ENCODE measurements around the gene SMCO4. TPM values are rescaled to one million over a fixed set of nuclear protein-coding genes. Genes with fewer than 3 reads are reported as not detected.

Gene SMCO4
- total RNA-seq, 1 experiment from 2014 or later, result 18.8 TPM

DNA sequence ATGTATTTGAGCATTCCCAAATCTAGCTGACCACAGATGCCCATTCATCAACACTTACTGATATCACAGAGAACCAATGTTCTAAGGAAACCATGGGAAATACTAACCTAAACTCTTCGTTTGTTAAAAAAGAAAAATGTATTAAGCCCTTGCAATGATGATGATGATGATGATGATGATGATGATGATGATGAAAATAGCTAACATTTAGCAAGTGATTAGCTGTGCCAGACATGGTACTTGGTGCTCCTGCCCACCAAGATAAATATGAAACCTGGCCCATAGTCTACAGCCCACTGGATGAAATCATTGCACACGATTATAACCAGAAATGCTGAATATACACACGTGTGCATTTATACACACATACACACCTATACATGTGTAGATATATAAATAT lies 37.5 kb downstream of the SMCO4 start:
- DNase-seq (ENCODE audit: low read depth), result no peak

DNA sequence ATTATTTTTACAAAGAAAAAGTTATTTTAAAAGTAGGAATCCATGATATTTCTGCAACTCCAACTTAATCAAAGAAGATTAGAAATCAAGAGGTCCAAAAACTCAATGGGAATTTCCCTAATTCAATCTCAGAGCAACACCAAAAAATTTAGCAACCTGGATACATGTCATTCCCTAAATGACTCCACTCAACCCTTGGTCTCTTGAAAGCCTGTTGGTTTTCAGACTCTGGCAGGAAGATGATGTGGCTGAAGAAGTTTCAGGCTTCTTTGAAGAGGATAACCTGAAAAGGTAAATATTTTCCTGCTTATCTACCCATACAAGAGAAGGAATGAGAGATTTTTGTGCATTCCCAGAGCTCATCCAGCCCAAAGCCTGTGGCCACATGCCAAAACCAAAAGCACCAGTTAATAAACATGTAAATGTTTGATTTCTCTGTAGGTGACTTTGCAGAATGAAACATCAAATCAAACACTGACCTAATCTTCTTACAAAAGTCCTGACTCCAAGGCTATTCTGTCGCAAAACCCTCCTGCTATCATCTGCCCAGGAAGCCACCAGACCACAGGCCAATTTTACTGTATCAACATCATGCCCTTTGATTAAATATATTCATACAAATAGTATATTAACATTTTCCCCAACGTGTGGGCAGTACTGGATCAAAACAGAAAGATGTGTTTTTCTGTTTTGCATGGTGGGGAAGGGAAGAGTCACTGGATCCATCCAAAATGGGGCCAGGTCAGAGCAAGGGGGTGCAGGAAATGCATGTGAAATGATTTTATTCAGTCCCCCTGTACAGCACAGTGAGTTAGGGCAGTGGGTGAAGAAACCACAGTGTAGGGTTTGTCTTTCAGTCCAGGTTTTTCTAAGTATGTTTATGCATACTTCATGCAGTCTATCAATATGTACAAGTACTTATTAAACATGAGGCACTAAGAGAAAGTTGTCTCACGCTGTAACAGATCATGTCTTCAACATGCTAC lies 38.8 kb downstream of the SMCO4 start:
- DNase-seq (ENCODE audit: low read depth), result no peak

DNA sequence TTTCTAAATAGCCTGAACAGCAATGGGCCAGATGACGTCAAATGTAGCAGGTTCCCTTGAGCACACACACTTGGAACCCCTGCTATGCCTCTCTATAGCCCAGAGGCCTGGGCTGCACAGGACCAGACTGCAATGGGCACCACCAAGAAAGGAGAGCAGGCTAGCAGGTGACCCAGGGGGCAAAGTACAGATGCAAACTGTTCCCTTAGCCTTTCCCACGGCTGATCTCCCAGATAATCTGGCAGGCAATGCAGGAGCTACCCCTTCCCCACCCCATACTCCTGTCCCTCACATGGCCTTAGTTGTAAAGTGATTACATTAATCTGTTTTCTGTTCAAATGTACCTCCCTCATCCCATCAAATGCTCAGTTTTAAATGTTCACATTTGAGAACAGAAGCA lies 41.3 kb downstream of the SMCO4 start:
- DNase-seq (ENCODE audit: low read depth), result no peak

DNA sequence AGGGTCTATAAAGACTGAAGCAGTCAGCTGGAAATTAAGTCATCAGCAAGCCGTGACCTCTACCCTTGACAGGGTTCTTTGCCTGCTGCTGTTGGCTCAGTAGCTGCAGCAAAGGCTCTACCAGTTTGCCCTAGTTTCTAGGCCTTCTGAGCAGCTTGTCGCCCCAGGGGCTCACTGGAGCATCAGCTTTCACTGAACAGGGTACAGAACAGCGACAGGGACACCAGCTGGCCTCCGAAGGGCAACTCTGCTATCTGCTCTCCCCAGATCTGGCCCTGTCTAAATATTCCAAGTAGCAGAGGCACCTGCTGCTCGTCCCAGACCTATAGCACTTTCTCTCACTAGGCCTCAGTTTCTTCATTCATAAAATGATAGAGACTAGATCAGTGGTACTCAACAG lies 42.4 kb downstream of the SMCO4 start:
- DNase-seq (ENCODE audit: low read depth), result no peak

DNA sequence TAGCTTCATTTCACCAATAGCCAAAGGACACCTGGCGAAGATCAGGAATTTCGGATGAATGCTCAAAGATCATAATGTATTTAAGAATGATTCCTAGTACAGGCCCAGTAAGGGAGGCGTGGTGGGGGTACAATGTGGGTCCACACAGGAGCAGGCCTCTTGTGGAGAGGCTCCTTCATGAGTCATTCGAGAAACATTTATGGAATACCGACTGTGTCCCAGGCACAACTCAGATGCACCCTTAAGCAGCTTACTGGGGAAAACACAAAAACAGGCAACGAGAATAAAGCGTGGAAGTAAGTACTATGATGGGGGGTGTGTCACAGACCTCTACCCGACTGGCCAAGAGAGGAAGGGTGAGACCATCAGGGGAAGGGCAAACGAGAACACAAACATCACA lies 44.5 kb downstream of the SMCO4 start:
- peak; percentile 70 for DNase-seq (ENCODE audit: low read depth)

DNA sequence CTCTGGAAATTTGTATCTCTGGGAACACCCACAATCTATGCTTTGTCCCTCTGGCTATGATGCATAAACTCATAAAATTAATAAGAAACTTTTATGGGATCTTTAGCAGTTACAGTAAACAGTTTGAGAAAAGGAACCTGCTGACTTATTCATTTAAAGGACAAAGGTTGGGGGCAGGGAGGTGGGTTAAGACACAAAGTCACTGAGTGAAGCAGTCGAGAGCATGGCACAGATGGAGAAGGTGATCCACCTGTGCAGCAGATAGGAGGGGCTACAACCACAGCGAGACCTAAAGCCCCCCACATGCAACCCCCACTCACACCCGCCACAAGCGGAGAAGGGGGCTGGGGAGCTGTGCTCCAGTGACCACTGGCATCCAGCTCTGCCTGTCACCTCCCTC lies 45.0 kb downstream of the SMCO4 start:
- DNase-seq (ENCODE audit: low read depth), result no peak

DNA sequence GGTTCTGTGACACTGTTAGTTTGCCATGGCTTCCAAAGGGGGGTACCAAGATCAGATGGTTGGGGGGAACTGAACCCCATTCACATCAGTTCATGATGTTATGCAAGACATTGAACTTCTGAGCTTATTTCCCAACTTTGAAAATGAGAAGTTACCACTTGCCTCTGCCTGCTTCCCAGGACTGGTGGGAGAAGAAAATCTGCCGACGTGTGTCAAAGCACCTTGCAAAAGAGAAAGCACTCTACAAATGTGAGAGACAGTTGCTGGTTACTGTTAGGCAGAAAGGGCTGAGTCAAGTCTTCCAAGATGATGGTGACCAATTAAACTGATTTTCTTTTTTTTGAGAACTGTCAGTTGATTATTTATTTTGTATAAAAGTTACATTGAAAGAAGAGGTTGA lies 45.6 kb downstream of the SMCO4 start:
- no peak for DNase-seq (ENCODE audit: low read depth)

DNA sequence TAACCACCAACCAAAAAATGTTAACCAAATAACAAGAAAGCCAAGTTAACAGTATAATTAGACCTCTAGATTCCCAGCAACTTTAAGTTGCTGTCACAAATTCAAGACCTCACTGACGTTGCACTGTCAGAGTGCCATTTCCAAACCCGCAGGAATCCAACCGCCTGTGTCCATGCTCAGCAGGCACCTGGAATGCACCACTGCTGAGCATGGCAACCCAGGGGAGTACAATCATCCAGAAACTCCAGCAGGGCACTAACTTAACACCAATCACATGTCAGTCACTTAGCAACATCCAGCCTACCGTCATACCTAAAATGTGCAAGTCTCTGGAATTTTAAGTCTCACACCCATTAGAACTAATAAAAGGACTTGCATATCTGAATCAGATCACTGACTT lies 48.8 kb downstream of the SMCO4 start:
- DNase-seq (ENCODE audit: low read depth), result no peak

DNA sequence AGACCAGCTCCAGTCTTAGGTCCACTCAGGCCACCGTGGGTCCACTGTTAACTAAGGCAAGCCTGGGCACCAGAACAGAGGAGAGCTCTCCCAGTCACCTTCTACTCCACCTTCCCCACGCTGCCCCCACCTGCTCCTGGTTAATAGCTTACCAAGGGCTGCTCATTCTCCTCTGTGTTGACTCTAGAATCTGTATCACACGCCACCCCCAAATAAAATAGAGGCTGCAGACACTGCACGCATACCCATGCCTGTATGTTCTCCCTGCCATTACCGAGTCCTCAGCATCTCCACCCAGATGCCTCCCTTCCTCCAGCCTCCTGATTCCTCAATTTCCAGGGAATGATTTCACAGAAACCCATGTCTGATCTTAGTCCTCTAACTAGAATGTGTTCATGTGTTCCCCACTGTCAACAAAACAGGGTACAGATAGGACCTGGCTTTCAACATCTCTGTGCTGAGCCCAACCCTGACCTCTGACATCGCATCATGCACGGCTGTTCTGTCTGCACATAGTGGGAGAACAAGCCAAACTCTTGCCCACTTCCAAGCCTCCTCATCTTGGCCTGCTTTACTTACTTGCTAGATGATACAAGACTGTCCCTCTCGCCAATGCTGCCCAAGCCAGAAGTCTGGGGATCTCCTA lies 49.8 kb downstream of the SMCO4 start:
- DNase-seq (ENCODE audit: low read depth), result no peak

DNA sequence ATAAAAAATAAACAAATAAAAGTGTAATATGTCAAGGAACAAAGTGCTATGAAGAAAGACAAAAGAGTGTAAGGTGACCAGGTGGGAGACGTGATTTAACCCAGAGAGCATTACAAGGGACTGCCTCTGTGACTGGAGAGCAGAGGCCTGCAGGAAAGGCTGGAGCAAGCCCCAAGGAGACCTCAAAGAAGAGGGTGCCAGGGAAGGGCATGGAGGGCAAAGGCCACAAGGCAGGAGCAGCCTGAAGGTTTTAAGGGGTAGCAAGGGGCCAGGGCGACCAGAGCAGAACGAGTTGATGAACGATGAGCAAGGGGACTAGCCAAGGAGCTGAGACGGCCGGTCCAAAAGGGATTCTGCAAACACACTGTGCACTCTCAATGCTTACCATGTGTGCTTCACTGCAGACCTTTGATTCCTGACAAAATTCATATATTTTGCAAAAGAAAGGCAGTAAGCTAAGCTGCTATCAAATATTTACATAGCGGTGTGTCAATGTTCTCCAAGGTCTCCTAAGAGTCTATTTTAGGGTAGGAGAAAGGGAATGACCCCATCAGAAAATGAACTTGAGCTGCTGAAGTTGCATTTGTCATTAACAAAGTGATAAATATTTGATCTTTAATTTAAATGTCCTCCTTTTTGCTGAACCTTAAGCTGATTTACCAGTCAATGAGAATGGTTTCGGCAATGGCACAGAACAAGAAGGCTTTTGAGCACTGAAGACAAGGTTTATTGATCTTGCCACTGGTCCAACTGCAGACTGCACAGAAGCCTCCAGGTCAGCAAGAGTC lies 50.5 kb downstream of the SMCO4 start:
- DNase-seq (ENCODE audit: low read depth), result no peak

DNA sequence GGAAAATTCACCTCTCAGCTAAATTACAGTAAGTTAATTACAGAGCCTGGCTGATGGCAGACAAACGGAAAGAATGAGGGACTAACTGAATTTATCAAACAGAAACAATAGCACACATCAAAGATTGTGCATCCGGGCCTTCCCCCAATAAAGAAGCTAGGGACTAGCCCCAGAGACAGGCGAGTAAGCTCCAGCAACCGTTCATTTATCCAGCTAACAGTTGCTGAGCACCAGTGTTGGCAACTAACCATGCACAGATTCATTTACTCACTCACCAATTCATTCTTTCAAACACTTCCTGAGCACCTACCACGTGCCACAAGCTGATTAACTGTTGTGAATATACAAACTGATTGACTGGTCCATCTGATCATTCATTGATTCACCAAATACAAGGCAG lies 51.2 kb downstream of the SMCO4 start:
- no peak for DNase-seq (ENCODE audit: low read depth)

DNA sequence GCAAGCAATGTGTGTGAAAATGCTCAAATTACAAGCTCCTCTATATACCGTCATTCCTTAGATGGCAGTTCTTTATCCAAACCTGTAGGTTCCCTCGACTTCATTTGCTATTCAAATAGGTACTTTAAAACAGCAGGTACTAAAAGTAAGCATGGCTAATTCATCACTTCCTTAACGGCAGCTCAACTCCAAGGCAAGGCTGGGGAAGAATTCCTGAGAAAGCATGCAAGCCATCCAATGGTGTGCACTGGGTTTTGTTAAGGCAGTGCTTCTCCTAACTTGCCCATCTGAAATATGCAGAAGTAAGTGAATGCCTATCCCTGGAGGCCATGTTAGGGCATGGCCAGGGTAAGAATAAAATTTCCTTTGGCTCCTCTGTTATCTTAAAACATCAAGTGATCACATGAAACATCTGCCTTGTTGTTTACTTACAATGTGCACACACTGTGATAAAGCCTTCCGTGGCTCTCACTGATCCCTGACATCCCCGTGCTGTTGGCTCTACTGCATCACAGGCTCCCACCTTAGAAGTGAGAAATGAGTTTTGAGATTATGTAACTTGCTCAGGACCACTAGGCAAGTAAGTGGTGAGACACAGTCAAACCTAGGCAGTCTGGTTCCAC lies 52.1 kb downstream of the SMCO4 start:
- no peak for DNase-seq (ENCODE audit: low read depth)

DNA sequence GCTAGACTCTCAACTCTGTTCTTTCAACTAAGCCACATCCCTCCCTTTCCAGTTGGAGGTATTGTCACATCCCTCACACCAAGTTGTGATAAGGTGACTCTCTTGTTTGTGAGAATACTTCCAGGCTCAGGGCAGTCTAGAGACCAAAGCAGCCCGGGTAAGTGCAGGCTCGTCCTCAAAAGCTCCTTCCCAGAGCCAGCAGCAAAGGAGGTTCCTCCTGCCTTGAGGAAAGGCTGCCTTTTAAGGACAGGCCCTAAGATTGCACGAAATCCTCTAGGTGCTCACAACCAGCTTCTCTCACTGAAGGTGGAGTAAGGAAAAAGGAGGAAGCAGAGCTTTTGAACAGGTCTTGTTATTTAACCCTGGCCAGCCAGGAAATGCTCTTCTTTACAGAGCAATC lies 53.4 kb downstream of the SMCO4 start:
- no peak for DNase-seq (ENCODE audit: low read depth)

DNA sequence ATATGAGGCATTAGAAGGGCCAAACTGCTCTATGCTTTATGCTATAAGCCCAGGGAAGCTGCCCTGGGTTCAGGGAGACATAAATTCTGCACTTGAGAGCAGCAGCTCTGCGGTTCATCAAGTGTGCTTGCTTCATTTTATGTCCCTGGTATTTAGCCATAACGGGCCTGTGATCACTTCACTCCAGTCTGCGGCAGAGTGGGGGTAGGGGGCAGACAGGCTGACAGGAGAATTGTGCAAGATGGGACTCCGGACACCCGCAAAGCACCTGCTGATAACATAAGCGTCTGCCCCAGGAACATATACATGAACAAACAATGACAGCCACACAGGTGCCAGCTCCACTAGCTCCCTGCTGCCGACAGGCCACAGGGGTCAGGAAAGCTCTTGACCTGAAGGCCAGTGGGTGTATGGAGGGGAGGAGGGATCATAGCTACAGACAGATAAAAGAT lies 56.1 kb downstream of the SMCO4 start:
- no peak for DNase-seq (ENCODE audit: low read depth)

DNA sequence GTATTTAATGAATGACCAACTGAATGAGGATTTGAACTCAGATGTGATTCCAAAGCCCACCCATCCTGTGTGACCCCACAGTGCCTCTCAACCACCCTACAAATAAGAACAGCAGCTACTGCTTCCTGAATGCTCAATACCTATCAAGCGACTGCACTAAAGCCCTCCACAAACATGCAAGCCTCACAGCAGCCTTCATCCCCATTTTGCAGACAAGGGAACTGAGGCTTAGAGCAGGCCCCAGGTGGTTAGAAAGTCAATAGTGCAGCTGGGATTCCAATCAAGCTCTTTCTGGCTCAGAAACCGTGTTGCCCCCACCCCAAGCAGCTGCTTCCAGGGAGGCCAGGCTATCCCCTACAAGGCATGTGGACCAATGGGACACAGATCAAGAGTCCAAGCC lies 57.2 kb downstream of the SMCO4 start:
- DNase-seq (ENCODE audit: low read depth), result no peak

DNA sequence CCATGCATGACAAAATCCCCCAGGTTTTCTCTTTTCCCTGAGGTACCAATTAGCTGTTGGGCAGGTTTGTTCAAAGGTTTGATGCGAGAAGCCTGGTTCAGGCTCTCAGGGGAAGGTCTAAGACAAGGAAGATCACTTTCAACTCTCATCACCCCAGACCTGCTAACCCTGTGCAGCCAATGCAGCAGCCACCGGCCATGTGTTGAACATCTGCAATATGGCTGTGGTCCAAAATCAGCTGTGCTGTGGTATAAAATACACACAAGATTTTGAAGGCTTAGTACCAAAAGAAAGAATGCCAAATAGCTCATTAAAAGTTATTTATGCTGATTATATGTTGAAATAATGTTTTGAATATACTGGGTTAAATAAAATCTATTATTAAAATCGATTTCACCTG lies 58.5 kb downstream of the SMCO4 start:
- no peak for DNase-seq (ENCODE audit: low read depth)

DNA sequence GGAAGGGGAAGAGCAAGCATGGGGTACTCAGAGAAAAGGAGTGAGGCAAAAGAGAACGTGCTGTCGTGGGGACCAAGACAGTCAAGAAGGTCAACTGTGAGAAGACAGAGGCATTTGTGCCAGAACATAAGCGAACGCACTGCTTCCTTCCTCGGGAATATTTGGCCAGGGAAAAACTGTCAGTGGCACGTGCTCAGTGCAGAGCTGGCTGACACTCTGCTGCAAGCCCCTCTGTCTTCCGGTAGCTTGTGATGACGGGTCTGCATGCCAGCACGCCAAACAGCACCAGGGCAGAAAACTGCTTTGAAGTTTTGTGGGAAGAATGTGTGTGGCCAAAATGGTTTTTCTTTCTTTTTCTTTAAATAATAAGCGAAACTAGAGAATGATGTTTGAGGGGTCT lies 60.6 kb downstream of the SMCO4 start:
- DNase-seq (ENCODE audit: low read depth), result no peak

DNA sequence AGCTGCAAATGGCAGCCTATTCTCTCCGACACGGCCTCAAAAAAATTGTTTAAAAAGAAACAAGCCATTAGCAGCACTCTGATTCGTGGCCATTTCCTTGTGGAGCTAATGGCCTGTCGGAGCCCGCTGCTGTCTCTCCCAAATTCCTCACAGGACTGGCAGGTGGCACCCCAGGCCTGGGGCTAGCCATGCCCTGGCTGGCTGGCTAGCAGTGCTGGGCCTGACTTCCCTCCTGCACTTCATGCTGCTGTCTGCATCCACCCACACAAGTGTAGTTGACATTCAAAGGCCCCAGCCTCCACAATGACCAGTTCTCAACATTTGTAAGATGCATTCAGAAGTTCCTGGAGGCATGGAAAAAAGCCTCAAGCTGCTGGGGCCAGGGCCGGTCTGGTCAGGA lies 61.5 kb downstream of the SMCO4 start:
- DNase-seq (ENCODE audit: low read depth), result no peak

DNA sequence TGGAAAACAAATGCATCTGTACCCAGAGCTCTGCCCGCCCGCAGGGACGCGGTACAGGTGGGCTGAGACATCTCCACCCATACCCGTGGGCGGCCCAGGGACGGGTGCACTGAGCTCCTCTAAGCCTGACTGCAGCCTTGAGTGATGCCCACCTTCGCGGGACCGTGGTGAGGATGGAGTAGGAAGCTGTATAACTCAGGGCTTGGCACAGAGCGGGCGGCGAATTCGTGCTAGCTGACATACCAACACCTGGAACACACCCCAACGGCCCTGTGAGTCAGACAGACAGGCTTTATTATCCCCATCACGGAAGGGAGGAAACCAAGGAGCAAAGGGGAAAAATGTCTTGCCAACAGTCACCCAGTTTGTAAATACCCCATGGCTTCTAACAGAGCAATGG lies 61.9 kb downstream of the SMCO4 start:
- DNase-seq (ENCODE audit: low read depth), result no peak

DNA sequence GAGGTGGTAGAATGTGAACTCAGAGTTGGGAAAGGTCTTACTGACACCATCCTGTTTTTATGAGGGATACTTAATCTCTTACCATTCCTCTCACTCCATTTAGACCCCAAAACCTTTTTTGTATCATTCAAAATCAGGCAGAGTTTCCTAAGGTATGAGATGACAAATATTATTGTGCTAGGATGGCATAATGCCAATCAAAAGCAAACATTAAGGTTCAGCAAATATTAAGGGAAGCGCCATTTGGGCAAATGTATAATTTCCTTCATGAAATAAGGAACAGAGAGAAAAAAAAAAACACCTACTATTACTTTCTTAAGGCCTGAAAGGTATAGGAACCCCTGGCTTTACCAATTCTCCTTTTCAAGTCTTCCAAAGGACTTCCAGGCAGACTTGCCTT lies 62.4 kb downstream of the SMCO4 start:
- DNase-seq (ENCODE audit: low read depth), result no peak

DNA sequence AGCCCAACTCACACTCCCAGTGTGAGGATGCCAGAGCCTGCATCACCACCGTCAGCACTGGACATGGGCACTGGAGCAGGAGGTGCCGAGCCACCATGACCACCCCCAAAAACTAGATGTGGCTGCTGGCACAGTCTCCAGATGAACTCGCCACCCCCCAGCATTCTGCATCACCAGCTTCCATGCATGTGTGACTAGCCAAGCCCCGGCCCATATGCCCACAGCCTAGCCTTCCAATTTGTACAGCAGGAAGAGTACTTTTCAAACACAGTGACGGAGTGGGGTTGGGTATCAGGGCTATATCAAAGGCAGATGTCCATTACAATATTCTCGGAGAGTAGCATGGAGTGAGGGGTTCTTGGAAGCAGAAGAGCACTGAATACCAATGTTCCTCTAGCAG lies 62.9 kb downstream of the SMCO4 start:
- no peak for DNase-seq (ENCODE audit: low read depth)

DNA sequence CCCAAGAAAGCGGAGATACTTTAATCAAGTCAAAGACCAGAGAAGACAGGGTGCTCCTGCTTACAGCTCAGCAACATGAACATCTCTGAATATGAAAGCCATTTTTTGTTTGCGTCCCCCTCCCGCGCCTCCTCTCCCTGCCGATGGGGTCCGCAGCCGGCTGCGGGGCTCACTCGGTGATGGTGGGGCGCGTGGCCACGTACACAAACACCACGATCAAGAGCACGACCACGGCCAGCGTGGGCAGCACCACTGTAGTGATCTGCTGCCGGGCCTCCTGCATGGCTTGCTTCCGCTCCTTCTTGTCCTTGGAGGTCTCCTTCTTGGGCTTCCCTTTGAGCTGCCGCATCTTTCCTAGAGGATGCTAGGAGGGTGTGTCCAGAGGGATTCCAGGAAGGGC lies 64.3 kb downstream of the SMCO4 start:
- no peak for DNase-seq (ENCODE audit: low read depth)

Measured in HT1080 (cell line).